Endothelial cell of umbilical vein (primary cell): ENCODE results near the gene SAC3D1. TPM values are rescaled to one million over a fixed set of nuclear protein-coding genes. Genes with fewer than 3 reads are reported as not detected.

Source experiments
- BruUV-seq: library from RNA; stranded (reverse); fragments of 400-500 nt; replicated peaks from 2 replicates; lab custom pipeline; 2021; lab: Mats Ljungman, UMichigan
- CTCF ChIA-PET: fragments of 300-600, 350-600 bp; sonication (Branson Sonifier 250); formaldehyde crosslinking; loops from one replicate; lab custom pipeline; 2021; ENCODE audit warnings: antibody characterized with exemption, inconsistent platforms; lab: Charles Lee
- POLR2A ChIA-PET: fragments of 300-600, 350-600 bp; sonication (Branson Sonifier 250); formaldehyde crosslinking; loops from one replicate; lab custom pipeline; 2021; ENCODE audit warnings: antibody characterized with exemption, inconsistent platforms; lab: Charles Lee
- DNase-seq: peaks from one replicate; pipeline ENCODE4 v3.0.0-alpha.2; 2011; ENCODE audit warnings: low read depth, low spot score
- FAIRE-seq: peaks from 2 replicates; lab custom pipeline; 2011; peaks lifted over from hg19 to GRCh38; lab: Jason Lieb, UNC
- H2AFZ ChIP-seq: 2 replicates; pipeline ENCODE4 v1.6.0; 2012; ENCODE audit warnings: low read depth, low read length, control low read depth, inconsistent platforms
- H3K27ac ChIP-seq: 2 replicates; pipeline ENCODE4 v1.5.1; 2011; ENCODE audit warnings: low read depth, mild to moderate bottlenecking, control low read depth, low read length, moderate library complexity; ENCODE audit not compliant: insufficient read depth
- H3K27me3 ChIP-seq, 2 experiments: 2 replicates each; pipeline versions ENCODE4 v1.6.0 to v1.6.1; 2011; ENCODE audit warnings: low read length in 2 of 2, mixed read lengths in 1 of 2; ENCODE audit not compliant: control insufficient read depth in 2 of 2, insufficient read depth in 2 of 2
- H3K36me3 ChIP-seq, 2 experiments: 2 replicates in 1 of 2; 3 replicates in 1 of 2; pipeline ENCODE4 v1.5.1; 2011; ENCODE audit warnings: low read length in 2 of 2, mild to moderate bottlenecking in 1 of 2, moderate library complexity in 1 of 2; ENCODE audit not compliant: control insufficient read depth in 2 of 2, insufficient read depth in 2 of 2; ENCODE audit errors: extremely low read depth in 1 of 2
- H3K4me1 ChIP-seq: 3 replicates; pipeline ENCODE4 v1.5.1; 2011; ENCODE audit warnings: mild to moderate bottlenecking, low read length; ENCODE audit not compliant: control insufficient read depth, insufficient read depth; ENCODE audit errors: extremely low read depth
- H3K4me2 ChIP-seq: 2 replicates; pipeline ENCODE4 v1.6.1; 2011; ENCODE audit warnings: low read length, control low read depth, mixed read lengths; ENCODE audit not compliant: insufficient read depth
- H3K4me3 ChIP-seq, 3 experiments: fragments of 200-600 bp in 1 of 3; sonication (generic), shearing (Covaris generic) in 1 of 3; replicated peaks in 1 of 3; 2 replicates each; pipeline ENCODE4 v1.5.1; 2011 to 2016; ENCODE audit warnings: control low read depth in 3 of 3, low read length in 3 of 3, mild to moderate bottlenecking in 2 of 3, inconsistent platforms in 1 of 3, low read depth in 1 of 3, moderate library complexity in 1 of 3; ENCODE audit not compliant: insufficient read depth in 1 of 3
- H3K79me2 ChIP-seq: 2 replicates; pipeline ENCODE4 v1.6.0; 2012; ENCODE audit warnings: low read length, inconsistent platforms; ENCODE audit not compliant: control insufficient read depth, insufficient read depth
- H3K9ac ChIP-seq: replicated peaks from 2 replicates; pipeline ENCODE3; 2011; ENCODE audit warnings: low read length, control low read depth; ENCODE audit not compliant: insufficient read depth; ENCODE audit errors: extremely low read depth
- H3K9me1 ChIP-seq: replicated peaks from 3 replicates; pipeline ENCODE4 v1.6.0; 2011; ENCODE audit warnings: mild to moderate bottlenecking, low read length; ENCODE audit not compliant: control insufficient read depth, insufficient read depth; ENCODE audit errors: extremely low read depth
- H3K9me3 ChIP-seq: replicated peaks from 2 replicates; pipeline ENCODE4 v1.5.1; 2012; ENCODE audit warnings: low read length, inconsistent platforms; ENCODE audit not compliant: control insufficient read depth, insufficient read depth
- H4K20me1 ChIP-seq: replicated peaks from 2 replicates; pipeline ENCODE3; 2011; ENCODE audit warnings: mild to moderate bottlenecking, low read length; ENCODE audit not compliant: control insufficient read depth, insufficient read depth; ENCODE audit errors: extremely low read depth
- EZH2 ChIP-seq: IDR thresholded peaks from 2 replicates; pipeline ENCODE4 v1.6.1; 2012; ENCODE audit warnings: borderline replicate concordance, low read depth, mild to moderate bottlenecking, moderate library complexity, low read length, inconsistent platforms; ENCODE audit not compliant: severe bottlenecking
- FOS ChIP-seq: IDR thresholded peaks from 2 replicates; pipeline ENCODE4 v1.6.1; 2011; ENCODE audit warnings: mild to moderate bottlenecking, low read length, moderate library complexity, borderline replicate concordance; ENCODE audit not compliant: insufficient read depth
- GATA2 ChIP-seq: IDR thresholded peaks from 2 replicates; pipeline ENCODE4 v1.7.0; 2011; ENCODE audit warnings: low read depth, mild to moderate bottlenecking, moderate library complexity, mixed read lengths, low read length; ENCODE audit not compliant: insufficient read length, insufficient read depth
- JUN ChIP-seq: IDR thresholded peaks from 2 replicates; pipeline ENCODE4 v1.6.1; 2011; ENCODE audit warnings: borderline replicate concordance, low read depth; ENCODE audit not compliant: insufficient read length, insufficient read depth
- MYC ChIP-seq: IDR thresholded peaks from one replicate; pipeline ENCODE4 v1.6.1; 2011; ENCODE audit warnings: mild to moderate bottlenecking, low read depth, low read length
- POLR2A ChIP-seq: IDR thresholded peaks from 2 replicates; pipeline ENCODE4 v1.6.1; 2012; ENCODE audit warnings: low read depth, mild to moderate bottlenecking, control low read depth, low read length
- POLR2AphosphoS5 ChIP-seq: IDR thresholded peaks from 2 replicates; pipeline ENCODE4 v1.6.1; 2012; ENCODE audit warnings: low read depth, mild to moderate bottlenecking, control low read depth, low read length, moderate library complexity; ENCODE audit not compliant: insufficient read depth
- dilution Hi-C: fragments of 300-500 bp; cut with MboI; formaldehyde crosslinking; loops from one replicate; pipeline ENCODE4 v1.15.0; 2019; ENCODE audit warnings: low sequenced_read_pairs; ENCODE audit not compliant: extremely low pct_ligation_motif_present
- intact Hi-C: fragments of 100-400 bp; cut with micrococcal nuclease; formaldehyde crosslinking; loops from one replicate; pipeline ENCODE4 v1.10.0; 2022
- polyA plus RNA-seq, 4 experiments: library from polyadenylated mRNA; depleted of rRNA in 3 of 4; stranded (reverse) in 3 of 4; unstranded in 1 of 4; fragments of >200 nt; gene quantifications; 2 replicates each; pipeline versions ENCODE4 v1.2.1 to v1.2.3, GENCODE V29; 2011 to 2012; ENCODE audit warnings: missing spikeins in 1 of 4
- total RNA-seq: library from RNA; stranded (reverse); gene quantifications from 2 replicates; pipeline ENCODE4 v1.2.3, GENCODE V29; 2021
- TF ChIP-seq, protein P1 (sequence below), 2 donors: IDR thresholded peaks; 1 replicate in 1 of 2; 2 replicates in 1 of 2; pipeline ENCODE4 v1.5.1; 2011; ENCODE audit warnings: low read length in 2 of 2, mild to moderate bottlenecking in 2 of 2, moderate library complexity in 2 of 2, control low read depth in 1 of 2, inconsistent platforms in 1 of 2, low read depth in 1 of 2; ENCODE audit not compliant: insufficient read depth in 1 of 2; ENCODE audit errors: extremely low read depth in 1 of 2
- TF ChIP-seq, protein P2 (sequence below): IDR thresholded peaks from 2 replicates; pipeline ENCODE4 v1.6.1; 2011; ENCODE audit not compliant: insufficient read depth, insufficient read length

The SAC3D1 gene
- total and polyA plus RNA-seq, 2 donors (not counting 3 experiments of a cell fraction or from before 2014, with no cell fraction given), result 16.6 to 17.0 TPM

DNA sequence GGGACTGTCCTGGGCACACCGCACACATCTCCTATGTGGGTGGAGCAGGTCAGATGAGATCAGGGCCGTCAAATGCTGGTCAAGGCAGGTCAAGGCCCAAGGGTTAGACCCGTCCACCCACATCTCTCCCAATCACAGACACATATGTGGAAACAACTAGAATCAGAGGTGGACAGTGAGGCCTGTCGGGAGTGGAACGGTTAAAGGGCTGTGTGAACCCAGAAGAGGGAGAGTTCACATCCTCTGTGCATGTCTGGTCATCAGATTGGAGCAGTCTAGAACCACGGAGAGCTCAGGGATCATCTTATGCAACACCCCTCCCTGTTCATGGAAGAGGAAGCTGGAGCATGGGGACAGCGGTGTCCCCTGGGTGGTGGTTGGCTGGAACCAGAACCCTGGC, 21.2 kb upstream of the SAC3D1 start:
- FAIRE-seq, result no peak
- dilution Hi-C loops, result no loop called here
- POLR2A ChIA-PET, result no interaction called here

More for the DNA sequence above, 21.2 kb upstream of the SAC3D1 start:
- Histone ChIP-seq H3K79me2 (peaks cover 1% of the 10 kb centered on the region), H3K9me1 (no peaks in the 10 kb centered on the region), H3K27ac (no peak overlapping the region), H3K4me3 (no peak overlapping the region), H3K4me2 (no peak overlapping the region), H3K9me3 (no peaks in the 10 kb centered on the region), H3K27me3 (no peaks in the 10 kb centered on the region), H2AFZ (no peak overlapping the region), H3K36me3 (peaks cover 0 to 4% of the 10 kb centered on the region in 2 experiments), H4K20me1 (no peaks in the 10 kb centered on the region), H3K4me1 (no peaks in the 10 kb centered on the region), H3K9ac (no peak overlapping the region)
- no peak for DNase-seq
- BruUV-seq, result no TSS peak
- CTCF ChIA-PET, result no interaction called here
- no peak for TF ChIP-seq EZH2
- no peak for TF ChIP-seq MYC
- TF ChIP-seq GATA2, result no peak
- TF ChIP-seq, protein P1, sequence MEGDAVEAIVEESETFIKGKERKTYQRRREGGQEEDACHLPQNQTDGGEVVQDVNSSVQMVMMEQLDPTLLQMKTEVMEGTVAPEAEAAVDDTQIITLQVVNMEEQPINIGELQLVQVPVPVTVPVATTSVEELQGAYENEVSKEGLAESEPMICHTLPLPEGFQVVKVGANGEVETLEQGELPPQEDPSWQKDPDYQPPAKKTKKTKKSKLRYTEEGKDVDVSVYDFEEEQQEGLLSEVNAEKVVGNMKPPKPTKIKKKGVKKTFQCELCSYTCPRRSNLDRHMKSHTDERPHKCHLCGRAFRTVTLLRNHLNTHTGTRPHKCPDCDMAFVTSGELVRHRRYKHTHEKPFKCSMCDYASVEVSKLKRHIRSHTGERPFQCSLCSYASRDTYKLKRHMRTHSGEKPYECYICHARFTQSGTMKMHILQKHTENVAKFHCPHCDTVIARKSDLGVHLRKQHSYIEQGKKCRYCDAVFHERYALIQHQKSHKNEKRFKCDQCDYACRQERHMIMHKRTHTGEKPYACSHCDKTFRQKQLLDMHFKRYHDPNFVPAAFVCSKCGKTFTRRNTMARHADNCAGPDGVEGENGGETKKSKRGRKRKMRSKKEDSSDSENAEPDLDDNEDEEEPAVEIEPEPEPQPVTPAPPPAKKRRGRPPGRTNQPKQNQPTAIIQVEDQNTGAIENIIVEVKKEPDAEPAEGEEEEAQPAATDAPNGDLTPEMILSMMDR (IDR thresholded peaks at IDR 0.05; ENCODE audit: extremely low read depth in 1 of 2, insufficient read depth in 1 of 2, low read depth in 1 of 2, low read length in 2 of 2), result no peak
- no peak for TF ChIP-seq FOS
- no peak for TF ChIP-seq POLR2A
- TF ChIP-seq JUN, result no peak
- TF ChIP-seq, protein P2, sequence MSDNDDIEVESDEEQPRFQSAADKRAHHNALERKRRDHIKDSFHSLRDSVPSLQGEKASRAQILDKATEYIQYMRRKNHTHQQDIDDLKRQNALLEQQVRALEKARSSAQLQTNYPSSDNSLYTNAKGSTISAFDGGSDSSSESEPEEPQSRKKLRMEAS, result no peak
- no peak for TF ChIP-seq POLR2AphosphoS5
- intact Hi-C loops, result no loop called here
